Measurements from ENCODE around the gene PLOD2. TPM values are rescaled to one million over a fixed set of nuclear protein-coding genes. Genes with fewer than 3 reads are reported as not detected.
A peak's percentile ranks its signal among the peaks of the same experiment; 100 is the strongest.

PLOD2 gene
- total RNA-seq, 1 donor from 2014 or later: 29.2 TPM

DNA sequence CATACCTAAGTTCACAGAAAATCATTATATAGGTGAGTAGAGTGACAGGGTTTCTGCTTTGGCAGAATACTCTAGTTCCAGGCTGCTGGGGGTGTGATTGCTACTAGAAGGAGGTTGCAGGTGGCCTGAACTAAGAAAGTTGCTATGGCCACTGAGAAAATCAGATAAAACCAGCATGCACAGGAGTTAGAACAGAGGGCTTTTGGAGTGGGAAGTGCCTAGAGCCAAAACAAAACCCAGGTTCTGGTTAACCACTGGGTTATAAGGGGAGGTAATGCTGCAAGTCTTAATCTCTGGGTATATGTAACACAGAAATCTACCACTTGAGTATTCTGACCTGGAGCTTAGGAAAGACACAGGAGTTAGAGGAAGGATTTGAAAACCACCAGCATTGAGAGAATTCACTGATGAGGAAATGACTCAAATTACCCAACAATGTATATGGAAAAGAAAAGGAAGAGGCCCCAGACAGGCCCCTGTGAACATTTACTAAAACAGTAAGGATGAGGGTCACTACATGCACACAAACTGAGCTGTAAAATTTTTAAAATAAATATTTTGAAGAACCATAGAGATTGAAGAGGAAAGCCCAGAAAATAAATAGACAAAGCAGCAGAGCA is 60.0 kb downstream of the PLOD2 start:
- Mint-ChIP-seq H3K4me1 (no peaks in the 10 kb centered on the region), H3K36me3 (no peaks in the 10 kb centered on the region), H3K9me3 (no peaks in the 10 kb centered on the region), H3K4me3 (no peak overlapping the region), H3K27ac (no peak overlapping the region), H3K27me3 (ENCODE audit: insufficient read depth, low read depth) (no peaks in the 10 kb centered on the region)
- no peak for TF ChIP-seq EZH2 (IDR thresholded peaks at IDR 0.05)
- no peak for TF ChIP-seq EZH2phosphoT487 (IDR thresholded peaks at IDR 0.05)
- TF ChIP-seq, protein P1, sequence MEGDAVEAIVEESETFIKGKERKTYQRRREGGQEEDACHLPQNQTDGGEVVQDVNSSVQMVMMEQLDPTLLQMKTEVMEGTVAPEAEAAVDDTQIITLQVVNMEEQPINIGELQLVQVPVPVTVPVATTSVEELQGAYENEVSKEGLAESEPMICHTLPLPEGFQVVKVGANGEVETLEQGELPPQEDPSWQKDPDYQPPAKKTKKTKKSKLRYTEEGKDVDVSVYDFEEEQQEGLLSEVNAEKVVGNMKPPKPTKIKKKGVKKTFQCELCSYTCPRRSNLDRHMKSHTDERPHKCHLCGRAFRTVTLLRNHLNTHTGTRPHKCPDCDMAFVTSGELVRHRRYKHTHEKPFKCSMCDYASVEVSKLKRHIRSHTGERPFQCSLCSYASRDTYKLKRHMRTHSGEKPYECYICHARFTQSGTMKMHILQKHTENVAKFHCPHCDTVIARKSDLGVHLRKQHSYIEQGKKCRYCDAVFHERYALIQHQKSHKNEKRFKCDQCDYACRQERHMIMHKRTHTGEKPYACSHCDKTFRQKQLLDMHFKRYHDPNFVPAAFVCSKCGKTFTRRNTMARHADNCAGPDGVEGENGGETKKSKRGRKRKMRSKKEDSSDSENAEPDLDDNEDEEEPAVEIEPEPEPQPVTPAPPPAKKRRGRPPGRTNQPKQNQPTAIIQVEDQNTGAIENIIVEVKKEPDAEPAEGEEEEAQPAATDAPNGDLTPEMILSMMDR (IDR thresholded peaks at IDR 0.05): no peak
- Histone ChIP-seq H3F3A (ENCODE audit: low read depth) (no peaks in the 10 kb centered on the region), H3K36me3 (no peaks in the 10 kb centered on the region), H3K79me2 (ENCODE audit: low read depth) (no peaks in the 10 kb centered on the region), H3K4me2 (no peak overlapping the region), H4K20me1 (ENCODE audit: low read depth) (no peaks in the 10 kb centered on the region), H3K9ac (no peak overlapping the region), H3K27me3 (no peaks in the 10 kb centered on the region), H3K27ac (peak overlapping the region; percentile 60), H3K9me3 (ENCODE audit: low read depth) (no peaks in the 10 kb centered on the region), H3K4me1 (peaks cover 20% of the 10 kb centered on the region), H3K4me3 (no peak overlapping the region), H2AFZ (replicated peaks) (no peak overlapping the region)
- peak; percentile 2 for DNase-seq (ENCODE audit: low spot score)

DNA sequence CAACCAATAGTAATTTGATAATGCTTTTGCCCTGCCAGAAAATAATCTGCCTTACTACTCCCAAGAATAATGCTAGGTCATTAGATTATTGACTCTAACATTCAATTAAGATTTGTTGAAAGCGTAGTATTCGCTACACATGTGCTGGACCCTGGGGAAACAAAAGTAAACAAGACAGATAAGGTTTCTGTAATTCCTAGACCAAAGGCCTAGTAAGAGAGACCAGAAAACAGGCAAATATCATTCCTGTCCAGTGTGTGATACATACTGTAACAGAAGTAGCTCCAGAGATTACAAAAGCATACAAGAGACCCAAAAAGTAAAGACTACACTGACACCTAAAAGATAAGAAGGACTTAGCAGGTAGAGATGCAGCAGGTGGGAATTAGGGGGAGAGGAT is 60.8 kb downstream of the PLOD2 start:
- H3K27me3 Mint-ChIP-seq (ENCODE audit: insufficient read depth, low read depth): peaks cover 2% of the 10 kb centered on the region

DNA sequence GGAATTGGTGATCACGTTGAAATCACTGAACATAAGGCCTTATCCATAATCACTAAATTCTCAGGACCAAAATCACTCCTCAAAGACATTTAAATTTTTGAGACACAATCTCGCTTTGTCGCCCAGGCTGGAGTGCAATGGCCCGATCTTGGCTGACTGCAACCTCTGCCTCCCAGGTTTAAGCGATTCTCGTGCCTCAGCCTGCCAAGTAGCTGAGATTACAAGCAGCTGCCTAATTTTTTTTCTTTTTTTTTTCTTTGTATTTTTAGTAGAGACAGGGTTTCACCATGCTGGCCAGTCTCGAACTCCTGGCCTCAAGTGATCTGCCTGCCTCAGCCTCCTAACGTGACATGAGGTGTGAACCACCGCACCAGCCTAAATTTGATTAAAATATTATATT is 61.7 kb downstream of the PLOD2 start:
- no peak overlapping the region for H3K4me3 Mint-ChIP-seq
- H3K27ac Mint-ChIP-seq: no peak overlapping the region
- Histone ChIP-seq H3K36me3 (no peaks in the 10 kb centered on the region), H3K9me3 (ENCODE audit: low read depth) (no peaks in the 10 kb centered on the region), H4K20me1 (ENCODE audit: low read depth) (no peaks in the 10 kb centered on the region), H3F3A (ENCODE audit: low read depth) (no peaks in the 10 kb centered on the region), H3K27ac (no peak overlapping the region), H3K79me2 (ENCODE audit: low read depth) (no peaks in the 10 kb centered on the region), H3K4me1 (peaks cover 20% of the 10 kb centered on the region), H3K9ac (no peak overlapping the region), H3K4me3 (no peak overlapping the region), H3K27me3 (no peaks in the 10 kb centered on the region), H3K4me2 (no peak overlapping the region), H2AFZ (replicated peaks) (no peak overlapping the region)
- no peaks in the 10 kb centered on the region for H3K4me1 Mint-ChIP-seq
- H3K9me3 Mint-ChIP-seq: peaks cover 3% of the 10 kb centered on the region
- TF ChIP-seq EZH2phosphoT487 (IDR thresholded peaks at IDR 0.05): no peak
- no peak for TF ChIP-seq EZH2 (IDR thresholded peaks at IDR 0.05)
- TF ChIP-seq, protein P1 (IDR thresholded peaks at IDR 0.05): no peak
- peaks cover 3% of the 10 kb centered on the region for H3K36me3 Mint-ChIP-seq
- peaks cover 2% of the 10 kb centered on the region for H3K27me3 Mint-ChIP-seq (ENCODE audit: insufficient read depth, low read depth)
- no peak for DNase-seq (ENCODE audit: low spot score)

More for the DNA sequence above, 60.8 kb downstream of the PLOD2 start:
- Histone ChIP-seq H3K4me1 (peaks cover 20% of the 10 kb centered on the region), H3K9ac (no peak overlapping the region), H3K79me2 (ENCODE audit: low read depth) (no peaks in the 10 kb centered on the region), H3K27ac (no peak overlapping the region), H3K27me3 (no peaks in the 10 kb centered on the region), H3K4me2 (no peak overlapping the region), H3K4me3 (no peak overlapping the region), H3K9me3 (ENCODE audit: low read depth) (no peaks in the 10 kb centered on the region), H3F3A (ENCODE audit: low read depth) (no peaks in the 10 kb centered on the region), H4K20me1 (ENCODE audit: low read depth) (no peaks in the 10 kb centered on the region), H3K36me3 (no peaks in the 10 kb centered on the region), H2AFZ (replicated peaks) (no peak overlapping the region)
- Mint-ChIP-seq H3K4me3 (no peak overlapping the region), H3K9me3 (peaks cover 3% of the 10 kb centered on the region), H3K36me3 (peaks cover 3% of the 10 kb centered on the region), H3K27ac (no peak overlapping the region), H3K4me1 (no peaks in the 10 kb centered on the region)
- DNase-seq (ENCODE audit: low spot score): no peak
- no peak for TF ChIP-seq EZH2phosphoT487 (IDR thresholded peaks at IDR 0.05)
- TF ChIP-seq EZH2 (IDR thresholded peaks at IDR 0.05): no peak
- TF ChIP-seq, protein P1 (IDR thresholded peaks at IDR 0.05): no peak
